C4-2B (cell line): ENCODE data around the gene PPEF2.

Experiments
- H3K27ac ChIP-seq: fragments of 450-650 bp; 2 replicates; pipeline ENCODE4 v1.5.1; 2017
- ZFX ChIP-seq: fragments of 450-650 bp; IDR thresholded peaks from 2 replicates; pipeline ENCODE4 v1.6.1; 2017
- TF ChIP-seq, protein P1 (sequence below): fragments of 450-650 bp; conservative IDR thresholded peaks from 2 replicates; pipeline ENCODE4 v1.5.1; 2017; ENCODE audit warnings: mild to moderate bottlenecking

PPEF2 gene

DNA sequence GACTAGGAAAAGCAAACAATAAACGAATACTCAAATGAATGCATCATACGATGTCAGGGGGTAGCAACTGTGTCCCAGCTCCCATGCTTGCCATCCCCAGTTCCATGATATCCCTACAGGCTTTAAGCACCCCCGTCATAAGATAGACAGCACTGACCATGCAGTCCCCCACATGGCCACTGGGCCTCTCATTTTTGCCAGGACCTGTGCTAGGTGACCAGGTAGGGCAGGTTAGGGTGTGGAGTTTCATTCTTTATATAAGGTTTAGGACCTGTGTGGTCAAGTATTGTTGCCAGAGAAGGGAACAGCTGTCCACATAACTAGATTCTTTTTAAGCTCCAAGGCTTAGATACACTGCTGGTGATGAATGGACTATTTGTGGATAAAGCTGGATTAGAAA, 9.7 kb downstream of the PPEF2 start:
- no peak overlapping the region for H3K27ac ChIP-seq
- TF ChIP-seq ZFX: no peak
- TF ChIP-seq, protein P1, sequence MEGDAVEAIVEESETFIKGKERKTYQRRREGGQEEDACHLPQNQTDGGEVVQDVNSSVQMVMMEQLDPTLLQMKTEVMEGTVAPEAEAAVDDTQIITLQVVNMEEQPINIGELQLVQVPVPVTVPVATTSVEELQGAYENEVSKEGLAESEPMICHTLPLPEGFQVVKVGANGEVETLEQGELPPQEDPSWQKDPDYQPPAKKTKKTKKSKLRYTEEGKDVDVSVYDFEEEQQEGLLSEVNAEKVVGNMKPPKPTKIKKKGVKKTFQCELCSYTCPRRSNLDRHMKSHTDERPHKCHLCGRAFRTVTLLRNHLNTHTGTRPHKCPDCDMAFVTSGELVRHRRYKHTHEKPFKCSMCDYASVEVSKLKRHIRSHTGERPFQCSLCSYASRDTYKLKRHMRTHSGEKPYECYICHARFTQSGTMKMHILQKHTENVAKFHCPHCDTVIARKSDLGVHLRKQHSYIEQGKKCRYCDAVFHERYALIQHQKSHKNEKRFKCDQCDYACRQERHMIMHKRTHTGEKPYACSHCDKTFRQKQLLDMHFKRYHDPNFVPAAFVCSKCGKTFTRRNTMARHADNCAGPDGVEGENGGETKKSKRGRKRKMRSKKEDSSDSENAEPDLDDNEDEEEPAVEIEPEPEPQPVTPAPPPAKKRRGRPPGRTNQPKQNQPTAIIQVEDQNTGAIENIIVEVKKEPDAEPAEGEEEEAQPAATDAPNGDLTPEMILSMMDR: no peak; the same call in 1 of the 2 replicates

DNA sequence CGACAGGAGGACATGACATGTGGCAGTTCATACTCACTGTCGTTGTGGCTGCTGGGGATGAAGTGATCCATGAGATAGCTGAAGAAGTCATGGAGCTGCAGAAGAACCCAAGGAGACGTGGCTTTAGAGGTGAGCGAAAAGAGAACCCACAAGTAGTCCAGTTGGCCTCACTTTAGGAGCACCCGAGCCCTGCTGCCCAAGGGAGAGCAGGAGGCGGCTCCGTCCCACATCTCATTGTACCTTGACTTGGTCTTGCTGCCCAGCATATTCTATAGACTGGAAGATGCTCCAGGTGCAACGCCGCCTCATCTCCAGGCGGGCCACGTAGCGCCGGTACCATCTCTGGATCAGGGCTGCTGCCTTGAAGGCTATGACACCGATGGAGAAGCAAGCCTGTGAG, 10.6 kb downstream of the PPEF2 start:
- no peak overlapping the region for H3K27ac ChIP-seq
- TF ChIP-seq, protein P1: no peak
- TF ChIP-seq ZFX: no peak

DNA sequence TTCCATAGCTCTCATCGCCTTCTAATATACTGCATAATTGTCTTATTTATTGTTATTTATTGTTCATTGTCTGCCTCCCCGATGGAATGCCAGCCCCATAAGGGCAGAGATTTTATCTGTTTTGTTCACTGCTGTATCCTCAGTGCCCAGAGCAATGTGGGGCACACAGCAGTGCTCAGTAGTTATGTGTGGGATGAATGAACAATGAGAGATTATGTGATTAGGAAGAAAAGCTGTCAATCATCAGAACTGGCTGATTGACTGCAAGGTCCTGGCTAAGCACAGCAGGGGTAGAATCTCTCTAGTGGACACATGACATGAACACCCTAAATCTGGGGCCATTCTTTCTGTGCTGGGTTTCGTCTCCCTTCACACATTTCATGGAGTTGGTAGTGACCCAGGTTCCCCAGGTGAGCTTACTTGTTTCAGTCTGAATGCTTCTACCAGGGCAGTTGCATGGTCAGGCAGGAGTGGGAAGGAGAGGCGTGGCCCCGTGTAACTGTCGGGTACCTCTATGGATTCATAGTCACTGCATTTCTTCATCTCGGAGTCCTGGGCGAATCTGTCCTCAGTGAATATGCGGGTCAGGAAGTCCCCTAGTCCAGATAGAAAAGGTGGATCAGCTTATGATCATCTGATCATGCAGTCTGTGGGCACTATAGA, 12.6 kb downstream of the PPEF2 start:
- no peak overlapping the region for H3K27ac ChIP-seq
- TF ChIP-seq, protein P1: no peak
- TF ChIP-seq ZFX: no peak

DNA sequence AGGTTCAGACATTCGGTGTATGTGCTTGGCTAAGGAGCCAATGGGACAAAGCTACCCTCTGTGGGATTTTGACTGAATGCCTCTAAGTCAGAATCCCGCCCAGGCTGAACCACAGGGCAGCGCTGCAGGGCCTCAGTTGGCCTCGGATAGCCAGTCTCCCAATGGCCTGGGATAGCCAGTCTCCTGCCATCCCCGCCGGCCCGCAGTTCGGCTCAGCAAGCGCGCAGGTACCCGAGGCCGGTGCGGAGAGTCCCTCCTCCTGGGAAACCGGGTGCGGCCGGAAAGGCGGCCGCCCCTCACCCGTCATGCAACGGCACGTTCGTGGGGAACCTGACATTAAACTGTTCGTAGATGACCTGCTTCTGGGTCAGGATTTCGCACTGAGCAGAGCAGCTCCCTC, 16.1 kb downstream of the PPEF2 start:
- TF ChIP-seq ZFX: no peak
- TF ChIP-seq, protein P1: no peak

DNA sequence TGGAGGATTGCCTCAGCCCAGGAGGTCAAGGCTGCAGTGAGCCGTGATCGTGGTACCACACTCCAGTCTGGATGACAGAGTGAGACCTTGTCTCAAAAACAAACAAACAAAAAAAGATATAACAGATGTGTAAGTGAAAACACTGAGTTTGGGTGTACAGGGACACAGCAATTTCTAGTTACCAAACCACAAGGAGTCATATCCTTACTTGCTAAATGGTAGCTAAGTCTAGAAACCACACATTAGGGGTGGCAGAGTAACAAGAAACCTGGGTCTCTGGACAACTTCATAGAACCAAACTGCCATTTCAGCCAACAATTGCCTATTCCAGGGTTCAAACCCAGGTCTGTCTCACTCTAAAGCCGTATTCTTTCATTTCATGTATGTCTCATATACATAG, 20.8 kb downstream of the PPEF2 start:
- H3K27ac ChIP-seq: no peak overlapping the region
- TF ChIP-seq ZFX: no peak
- TF ChIP-seq, protein P1: no peak

More for the DNA sequence above, 16.1 kb downstream of the PPEF2 start:
- H3K27ac ChIP-seq: no peak overlapping the region

DNA sequence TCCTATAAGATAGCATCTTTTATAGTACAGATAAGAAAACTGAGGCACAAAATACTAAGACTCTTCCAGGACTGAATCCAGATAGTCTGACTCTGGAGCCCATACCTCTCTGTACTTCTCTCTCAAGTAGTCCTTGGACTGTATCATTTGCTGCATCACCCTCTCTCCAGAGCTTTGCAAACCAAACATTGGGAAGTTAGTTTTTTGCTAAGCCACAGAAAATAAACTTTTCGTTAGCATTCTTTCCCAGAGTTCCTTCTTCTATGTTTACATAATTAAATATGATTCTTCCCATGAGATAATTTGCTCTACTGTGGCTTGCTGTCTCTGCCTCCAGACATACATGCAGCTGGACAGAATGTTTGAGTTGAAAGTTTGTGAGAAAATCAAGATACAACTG, 22.0 kb downstream of the PPEF2 start:
- TF ChIP-seq, protein P1: no peak
- no peak for TF ChIP-seq ZFX
- no peak overlapping the region for H3K27ac ChIP-seq

DNA sequence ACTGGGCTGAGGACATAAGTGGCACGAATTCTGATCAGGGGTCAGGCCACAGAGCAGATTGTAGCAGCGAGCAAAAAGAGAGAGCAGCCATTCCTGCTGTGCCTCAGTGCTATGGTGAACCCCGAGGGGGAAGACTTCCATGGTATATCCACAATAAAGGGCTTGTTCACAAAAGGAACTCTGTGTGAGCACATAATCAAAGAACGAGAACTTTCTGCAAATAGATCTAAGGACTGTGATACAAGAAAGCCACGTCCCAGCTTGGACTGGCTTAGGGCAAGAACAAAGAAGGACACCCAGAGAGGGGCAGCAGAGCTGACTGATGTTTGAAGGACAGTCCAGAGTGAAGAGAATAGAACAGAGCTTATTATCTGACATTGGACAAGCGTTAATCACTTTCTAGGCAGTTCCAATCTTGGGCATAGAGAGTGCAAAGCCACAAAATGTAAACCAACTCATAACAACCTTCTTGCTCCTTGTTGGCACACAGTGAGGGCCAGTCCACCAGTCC, 24.0 kb downstream of the PPEF2 start:
- no peak overlapping the region for H3K27ac ChIP-seq
- TF ChIP-seq, protein P1: no peak
- no peak for TF ChIP-seq ZFX
